Glomerular visceral epithelial cell (primary cell): ENCODE data around the gene ETV6.
"Not testable (repeated sequence)": the region's sequence is repeated elsewhere in the genome, so short reads cannot be mapped to it uniquely, and the experiment has no call there.

ENCODE experiments used
- DNase-seq: peaks from one replicate; pipeline ENCODE4 v3.0.0-alpha.2; 2016; ENCODE audit errors: extremely low spot score

Gene ETV6

GRCh38 chr12:11884116-11884515, 234.6 kb downstream of the ETV6 start:
- no peak for DNase-seq

- peak; percentile 50 for DNase-seq
Observed at GRCh38 chr12:11884706-11885105, 235.2 kb downstream of the ETV6 start.

GRCh38 chr12:11885261-11886038, 236.0 kb downstream of the ETV6 start:
- peak; percentile 61 for DNase-seq

DNA sequence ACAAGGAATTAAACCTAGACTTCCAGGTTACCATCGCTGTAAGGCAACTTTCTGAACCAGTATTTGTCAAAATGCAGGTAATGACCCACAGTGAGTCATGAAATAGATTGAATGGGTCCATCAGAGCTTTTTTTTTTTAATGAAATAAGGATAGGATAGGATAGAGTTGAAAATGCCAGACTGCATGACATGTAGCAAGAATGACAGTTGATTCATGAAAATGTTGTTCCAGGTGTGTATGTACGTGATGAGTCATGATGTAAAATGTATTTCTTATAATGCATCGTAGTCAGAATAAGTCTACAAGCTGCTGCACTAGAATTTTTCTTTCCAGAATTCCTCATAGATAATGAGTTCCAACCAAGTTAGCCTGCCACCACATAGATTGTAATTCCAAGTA, 236.9 kb downstream of the ETV6 start:
- DNase-seq, result no peak

- no peak for DNase-seq
Observed at GRCh38 chr12:11888029-11888428, 238.6 kb downstream of the ETV6 start.

DNA sequence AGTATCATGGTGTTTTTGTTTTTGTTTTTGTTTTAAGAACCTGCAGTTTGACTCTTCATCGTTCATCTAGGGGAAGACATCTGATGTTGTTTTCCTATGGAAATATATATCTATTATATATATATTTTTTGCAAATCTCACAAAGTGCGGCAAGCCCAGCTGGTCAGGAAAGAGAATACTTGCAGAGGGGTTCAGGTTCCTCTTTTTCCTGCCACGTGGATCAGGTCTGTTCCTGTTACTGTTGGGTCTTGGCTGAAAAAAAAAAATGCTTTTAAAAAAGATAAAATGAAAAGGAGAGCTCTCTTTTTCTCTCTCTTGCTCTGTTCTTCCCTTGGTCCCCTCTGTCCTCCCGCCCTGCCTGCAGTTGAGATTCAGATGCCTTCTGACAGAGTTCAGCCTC, 241.9 kb downstream of the ETV6 start:
- no peak for DNase-seq

- DNase-seq, result no peak
Observed at GRCh38 chr12:11891754-11892386, 242.4 kb downstream of the ETV6 start.

DNA sequence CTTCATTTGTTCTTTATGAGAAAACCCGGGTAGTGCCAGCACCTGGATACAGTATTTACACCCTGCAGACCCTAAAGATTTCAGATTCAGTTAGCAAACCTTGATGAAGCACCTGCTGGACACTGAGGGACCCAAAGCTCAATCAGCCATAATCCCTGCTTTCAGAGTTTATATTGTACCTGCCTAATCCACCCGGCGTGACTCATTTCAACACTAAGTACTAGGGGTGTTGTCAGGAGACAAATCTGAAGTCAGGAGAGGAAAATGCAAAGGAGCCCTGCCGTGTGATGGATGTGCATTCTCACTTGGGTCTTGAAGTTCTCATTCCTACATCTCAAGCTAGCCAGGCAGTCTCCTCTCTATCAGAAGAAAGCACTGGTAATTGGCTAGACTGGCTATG, 244.5 kb downstream of the ETV6 start:
- no peak for DNase-seq

DNA sequence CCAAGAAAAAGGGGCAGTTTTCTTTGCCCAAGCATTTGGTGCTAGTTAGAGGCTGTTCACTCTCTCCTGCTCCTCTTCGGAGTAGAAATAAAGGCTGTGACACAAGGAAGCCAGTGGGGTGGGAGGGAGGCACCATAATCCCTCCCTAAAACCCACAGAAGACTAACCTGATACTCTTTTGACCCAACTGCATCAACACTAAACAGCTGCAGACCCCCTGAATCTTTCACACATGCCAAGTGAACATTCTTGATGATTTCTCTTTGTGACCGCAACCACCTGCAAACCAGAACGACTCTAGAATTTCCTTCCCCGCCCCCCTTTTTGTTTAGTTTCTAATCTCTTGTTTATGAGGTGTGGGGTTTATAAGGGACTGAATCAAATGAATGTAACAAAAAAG, 245.4 kb downstream of the ETV6 start:
- no peak for DNase-seq

GRCh38 chr12:11895421-11896078, 246.1 kb downstream of the ETV6 start:
- no peak for DNase-seq

GRCh38 chr12:11896417-11896929, 247.0 kb downstream of the ETV6 start:
- DNase-seq, result no peak

DNA sequence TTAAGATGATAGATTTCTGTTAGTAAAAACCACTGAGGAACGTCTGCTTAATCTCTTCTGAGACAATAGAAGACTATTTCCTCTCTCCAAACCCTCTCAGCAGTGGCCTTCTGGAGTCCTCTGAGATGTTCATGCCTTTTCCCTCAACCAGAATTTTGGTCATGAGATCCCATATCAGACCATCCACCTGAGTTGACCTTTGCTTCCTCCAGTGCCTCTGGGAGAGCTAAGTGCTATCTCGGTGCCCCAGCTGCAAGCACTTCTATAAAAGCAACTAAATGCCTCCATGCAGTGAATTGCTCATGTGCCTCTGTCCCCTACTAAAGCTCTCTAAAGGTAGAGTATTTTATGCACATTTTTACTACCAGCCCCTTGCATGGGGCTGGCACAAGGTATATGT, 248.4 kb downstream of the ETV6 start:
- DNase-seq, result no peak

DNA sequence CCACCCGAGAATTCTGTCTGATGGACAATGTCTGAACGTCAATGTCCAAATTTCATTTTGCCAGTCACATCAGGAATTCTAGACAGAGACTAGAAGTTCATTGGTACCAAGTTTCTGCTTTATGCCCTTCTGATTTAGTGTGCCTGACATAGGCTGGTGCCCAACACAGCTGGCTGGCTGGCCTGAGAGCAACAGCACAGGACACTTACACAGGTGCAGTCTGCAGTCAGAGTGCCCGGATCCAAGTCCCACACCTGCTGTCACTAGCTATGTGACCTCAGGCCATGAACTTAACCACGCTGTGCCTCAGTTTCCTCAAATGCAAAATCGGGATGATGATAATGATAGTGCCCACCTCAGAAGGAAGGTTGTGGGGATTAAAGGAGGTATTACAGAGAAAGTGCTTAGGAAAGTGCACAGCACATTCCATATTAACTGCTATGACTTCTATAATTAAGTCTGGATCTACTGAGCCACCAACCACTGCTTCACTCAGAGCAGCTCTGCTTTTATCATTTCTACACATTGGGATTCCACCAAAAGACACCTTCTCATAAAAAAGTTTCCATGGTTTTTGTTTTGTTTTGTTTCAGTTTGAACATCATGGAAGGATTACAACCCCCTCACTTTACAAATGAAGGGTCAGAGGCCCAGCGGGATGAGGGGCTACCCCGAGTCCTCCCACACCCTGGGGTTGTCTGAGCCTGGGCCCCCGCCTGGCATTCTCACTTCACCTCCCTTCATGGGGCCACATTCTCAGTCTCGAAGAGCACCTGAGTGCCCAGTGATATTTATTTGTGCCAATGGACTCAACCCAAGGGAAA, 252.4 kb downstream of the ETV6 start:
- no peak for DNase-seq

- no peak for DNase-seq
Observed at GRCh38 chr12:11902525-11902875, 253.0 kb downstream of the ETV6 start.

- DNase-seq, result no peak
Observed at GRCh38 chr12:11904124-11904523, 254.7 kb downstream of the ETV6 start.

GRCh38 chr12:11905534-11905933, 256.1 kb downstream of the ETV6 start:
- DNase-seq, result no peak

- no peak for DNase-seq
Observed at GRCh38 chr12:11906286-11906935, 256.9 kb downstream of the ETV6 start.

DNA sequence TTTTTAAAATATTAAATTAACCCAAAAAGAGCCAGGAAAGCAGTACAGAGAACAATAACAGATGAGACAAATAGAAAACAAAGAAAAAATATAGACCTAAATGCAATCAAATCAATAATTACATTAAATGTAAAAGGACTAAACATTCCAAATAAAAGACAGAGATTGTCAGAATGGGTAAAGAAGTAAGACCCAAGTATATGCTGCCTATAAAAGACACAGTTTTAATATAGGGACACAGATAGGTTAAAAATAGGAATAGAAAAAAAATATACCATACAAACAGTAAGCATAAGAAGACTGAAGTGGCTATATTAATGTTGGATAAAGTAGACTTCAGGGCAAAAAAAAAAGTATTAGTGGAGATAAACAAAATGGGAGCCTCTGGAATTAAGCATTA, 258.2 kb downstream of the ETV6 start:
- DNase-seq, result no peak

- DNase-seq, result not testable (repeated sequence)
Observed at GRCh38 chr12:11909406-11909805, 259.9 kb downstream of the ETV6 start.

DNA sequence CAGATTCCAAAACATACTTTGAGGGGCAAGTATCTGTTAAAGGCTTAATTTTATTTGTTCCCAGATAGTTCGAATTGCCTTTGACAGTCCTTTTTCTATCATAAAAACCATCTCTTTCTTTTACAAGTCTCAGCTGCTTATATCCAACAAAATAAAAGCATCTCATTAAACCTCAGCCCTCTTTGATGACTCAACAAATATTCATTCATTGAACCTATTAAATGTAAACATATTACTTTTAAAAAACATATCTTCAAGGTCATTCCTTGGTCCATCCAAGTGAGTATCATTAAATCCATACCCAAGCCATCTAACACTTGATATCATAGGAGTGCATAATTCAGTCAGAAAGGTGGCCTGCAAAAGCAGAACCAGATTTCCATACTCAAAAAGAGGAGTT, 266.6 kb downstream of the ETV6 start:
- DNase-seq, result no peak

- DNase-seq, result no peak
Observed at GRCh38 chr12:11916771-11917170, 267.3 kb downstream of the ETV6 start.

DNA sequence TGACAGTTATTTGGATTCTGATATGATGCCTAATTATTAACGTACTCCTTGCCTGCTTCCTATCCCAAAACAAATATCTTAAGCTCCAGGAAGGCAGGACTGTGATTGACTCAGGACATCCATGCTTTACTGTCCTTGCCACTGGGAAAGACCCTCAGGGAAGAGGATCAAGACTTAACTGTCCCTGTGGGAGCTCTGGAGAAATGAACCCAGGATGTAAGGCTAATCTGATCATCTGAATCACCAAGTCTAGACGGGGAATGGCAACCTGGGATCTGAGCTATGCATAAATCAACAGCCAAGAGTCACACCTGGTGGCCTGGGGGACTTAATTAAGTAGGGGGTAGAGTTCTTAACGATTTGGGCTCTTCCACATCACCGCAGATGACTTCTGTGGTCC, 268.0 kb downstream of the ETV6 start:
- DNase-seq, result no peak
